GM12872 (cell line): ENCODE data around the gene ZNF169.

Experiments used
- TF ChIP-seq, protein P1 (sequence below): IDR thresholded peaks from 3 replicates; pipeline ENCODE4 v1.5.1; 2011; ENCODE audit warnings: low read depth, mild to moderate bottlenecking, low read length, moderate library complexity; ENCODE audit not compliant: insufficient read depth

ZNF169 gene

DNA sequence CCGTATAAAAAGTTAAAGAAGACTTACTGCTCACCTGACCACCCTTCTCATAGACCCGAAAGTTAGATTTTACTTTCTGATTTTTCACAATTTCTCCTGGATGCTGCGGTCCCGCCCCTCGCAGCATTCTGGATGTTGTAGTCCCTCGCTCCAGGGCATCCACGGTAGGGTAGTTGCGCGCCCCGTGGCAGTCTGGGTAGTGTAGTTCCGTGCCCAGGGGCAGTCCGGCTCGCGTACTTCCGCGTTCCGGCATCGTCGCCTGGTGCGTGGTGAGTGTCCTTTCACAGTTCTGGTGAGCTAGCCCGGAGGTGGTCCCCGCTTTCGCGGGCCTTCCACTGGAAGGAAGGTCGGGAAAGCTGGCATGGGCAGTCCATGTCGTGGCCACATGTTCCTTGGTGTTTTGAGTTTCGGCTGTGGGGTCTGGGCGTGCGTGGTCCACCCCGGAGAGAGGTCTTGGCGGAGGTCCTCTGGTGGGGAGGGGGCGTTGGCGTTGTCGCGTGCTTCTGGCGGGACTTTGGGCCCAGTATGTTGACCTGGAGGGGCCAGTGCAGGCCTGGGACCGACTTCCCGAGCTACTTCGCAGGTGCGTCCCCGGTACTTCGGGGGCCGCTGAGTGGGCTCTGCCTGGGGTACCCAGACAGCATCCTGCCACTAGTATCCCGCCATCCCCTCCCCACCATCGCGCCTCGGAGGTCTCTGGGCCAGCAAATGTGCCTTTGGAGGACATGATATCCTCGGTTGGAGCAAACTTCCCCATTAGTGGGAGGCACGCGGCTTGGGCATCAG is at the start of gene ZNF169:
ZNF169 (plus strand) TSS at position 222 of the 786 bp plus-strand sequence. CDS start 19,515 bp downstream, outside the sequence.
- TF ChIP-seq, protein P1, sequence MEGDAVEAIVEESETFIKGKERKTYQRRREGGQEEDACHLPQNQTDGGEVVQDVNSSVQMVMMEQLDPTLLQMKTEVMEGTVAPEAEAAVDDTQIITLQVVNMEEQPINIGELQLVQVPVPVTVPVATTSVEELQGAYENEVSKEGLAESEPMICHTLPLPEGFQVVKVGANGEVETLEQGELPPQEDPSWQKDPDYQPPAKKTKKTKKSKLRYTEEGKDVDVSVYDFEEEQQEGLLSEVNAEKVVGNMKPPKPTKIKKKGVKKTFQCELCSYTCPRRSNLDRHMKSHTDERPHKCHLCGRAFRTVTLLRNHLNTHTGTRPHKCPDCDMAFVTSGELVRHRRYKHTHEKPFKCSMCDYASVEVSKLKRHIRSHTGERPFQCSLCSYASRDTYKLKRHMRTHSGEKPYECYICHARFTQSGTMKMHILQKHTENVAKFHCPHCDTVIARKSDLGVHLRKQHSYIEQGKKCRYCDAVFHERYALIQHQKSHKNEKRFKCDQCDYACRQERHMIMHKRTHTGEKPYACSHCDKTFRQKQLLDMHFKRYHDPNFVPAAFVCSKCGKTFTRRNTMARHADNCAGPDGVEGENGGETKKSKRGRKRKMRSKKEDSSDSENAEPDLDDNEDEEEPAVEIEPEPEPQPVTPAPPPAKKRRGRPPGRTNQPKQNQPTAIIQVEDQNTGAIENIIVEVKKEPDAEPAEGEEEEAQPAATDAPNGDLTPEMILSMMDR, result no peak

DNA sequence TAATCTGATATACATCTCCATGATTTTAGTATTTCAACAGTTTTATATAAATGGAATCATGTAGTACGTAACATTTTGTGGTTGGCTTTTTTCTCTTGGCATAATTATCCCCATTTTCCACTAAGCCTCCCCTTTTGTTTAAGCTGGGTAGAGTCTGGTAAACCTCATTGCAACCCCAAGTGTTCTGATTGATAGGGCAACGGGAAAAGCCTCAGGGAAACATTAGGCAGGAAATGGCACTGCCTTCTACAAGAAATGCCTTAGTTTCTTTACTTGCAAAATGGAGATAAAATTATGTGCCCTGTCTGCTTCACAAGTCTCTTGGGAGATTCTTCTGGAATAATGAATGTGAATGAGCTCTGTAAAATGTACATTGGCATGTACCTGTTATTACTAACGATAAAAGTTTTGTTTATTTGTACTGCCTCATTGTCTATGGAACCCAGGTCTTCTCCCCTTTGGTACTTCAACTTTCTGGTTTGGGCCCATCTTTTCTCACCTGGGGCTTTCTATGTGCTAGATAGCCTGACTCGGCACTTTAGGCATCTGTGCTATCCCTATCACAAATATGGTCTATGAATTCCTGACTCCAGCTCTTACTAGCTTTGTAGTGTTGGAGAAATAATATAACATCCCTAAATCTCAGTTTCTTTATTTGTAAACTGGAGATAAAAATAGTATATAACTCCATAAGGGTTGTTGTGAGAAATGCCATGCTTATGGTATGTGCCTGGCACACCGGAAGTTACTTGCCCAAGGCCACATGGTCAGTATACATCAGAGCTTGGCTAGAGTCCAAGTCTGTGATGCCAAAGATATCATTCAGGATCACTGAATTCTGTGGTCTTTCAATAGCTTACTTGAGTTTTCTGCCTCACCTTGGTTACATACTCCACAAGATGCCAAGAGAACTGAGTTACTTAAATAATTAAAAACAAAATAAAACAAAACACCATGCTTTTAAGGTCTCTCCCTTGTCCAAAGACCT is 48.2 kb upstream of the ZNF169 start:
- TF ChIP-seq, protein P1, result no peak

DNA sequence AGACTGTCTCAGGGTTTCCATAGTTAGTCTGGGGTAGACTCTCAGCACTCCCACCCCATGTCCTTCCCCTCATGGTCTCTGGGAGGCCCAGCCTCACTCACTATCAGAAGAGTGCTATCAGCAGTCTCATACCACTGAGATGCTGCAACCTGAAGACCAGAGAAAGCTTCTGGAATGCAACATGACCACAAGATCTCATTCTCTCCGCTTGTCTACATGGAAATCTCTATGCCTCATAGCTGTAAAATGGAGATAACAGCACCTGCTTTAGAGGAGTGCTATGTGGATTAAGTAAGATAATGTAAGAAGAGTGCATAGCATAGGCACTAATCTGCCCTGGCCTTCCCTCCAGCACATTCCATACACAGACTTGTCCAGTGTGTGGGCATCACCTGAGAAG is 47.0 kb upstream of the ZNF169 start:
- TF ChIP-seq, protein P1, result no peak

DNA sequence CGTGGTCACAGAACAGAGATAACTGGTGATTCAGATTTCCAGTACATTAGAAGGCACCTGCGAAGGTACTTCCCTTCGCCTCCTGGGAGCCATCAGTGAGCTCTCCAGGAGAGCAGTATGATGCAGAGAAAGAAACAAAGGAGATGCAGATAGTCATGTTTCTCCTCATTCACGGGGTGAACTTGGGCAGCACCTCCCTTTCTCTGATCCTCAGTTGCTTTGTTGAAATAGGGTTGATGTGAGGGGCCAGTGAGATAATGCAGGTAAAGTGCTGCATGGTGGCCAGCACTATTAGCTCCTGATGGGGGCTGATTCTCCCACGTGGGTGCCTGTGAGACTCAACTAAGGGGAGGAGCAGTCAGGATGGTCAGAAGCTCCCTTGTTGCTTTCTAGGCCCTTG is 46.6 kb upstream of the ZNF169 start:
- TF ChIP-seq, protein P1, result no peak

DNA sequence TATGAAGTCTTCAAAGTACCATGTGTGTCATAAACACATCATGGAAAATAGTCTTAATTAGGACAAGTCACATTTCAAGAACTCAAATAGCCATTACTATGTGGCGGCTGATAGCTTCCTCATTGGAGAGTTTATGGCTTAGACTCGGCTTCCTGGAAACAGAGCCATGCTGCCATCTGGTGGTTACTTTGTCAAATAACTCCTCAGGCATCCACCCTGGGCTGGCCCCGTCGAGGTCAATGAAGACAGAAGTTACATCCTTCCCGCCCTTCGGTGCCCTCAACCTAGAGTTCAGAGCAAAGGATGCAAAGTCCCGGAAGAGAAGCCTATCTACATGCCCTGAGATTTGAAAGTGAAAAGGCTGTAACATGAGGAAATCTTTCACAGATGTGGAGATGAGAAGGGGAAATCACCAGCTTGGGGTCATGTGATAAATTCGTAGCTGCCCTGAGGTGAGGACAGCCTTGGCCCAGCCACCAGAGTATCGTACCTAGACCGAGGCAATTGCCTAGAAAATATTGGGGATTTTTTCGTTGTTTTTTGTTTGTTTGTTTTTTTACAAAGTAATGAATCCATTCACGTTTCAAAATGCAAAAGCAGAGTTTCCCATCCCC is 45.5 kb upstream of the ZNF169 start:
- TF ChIP-seq, protein P1, result peak; percentile 72

DNA sequence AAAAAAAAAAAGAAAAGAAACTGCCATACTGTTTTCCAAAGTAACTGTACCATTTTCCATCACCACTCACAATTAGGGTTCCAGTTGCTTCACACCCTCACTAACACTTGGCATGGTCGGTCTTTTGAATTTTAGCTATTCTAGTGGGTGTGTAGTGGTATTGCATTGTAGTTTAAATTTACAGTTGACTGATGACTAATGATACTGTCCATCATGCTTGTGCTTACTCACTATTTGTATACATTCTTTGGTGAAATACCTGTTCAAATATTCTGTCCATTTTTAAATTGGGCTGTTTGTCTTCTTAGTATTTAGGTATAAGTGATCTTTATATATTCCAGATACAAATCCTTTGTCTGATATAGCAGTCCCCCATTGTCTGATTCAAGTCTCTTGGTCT is 36.2 kb upstream of the ZNF169 start:
- TF ChIP-seq, protein P1, result no peak

DNA sequence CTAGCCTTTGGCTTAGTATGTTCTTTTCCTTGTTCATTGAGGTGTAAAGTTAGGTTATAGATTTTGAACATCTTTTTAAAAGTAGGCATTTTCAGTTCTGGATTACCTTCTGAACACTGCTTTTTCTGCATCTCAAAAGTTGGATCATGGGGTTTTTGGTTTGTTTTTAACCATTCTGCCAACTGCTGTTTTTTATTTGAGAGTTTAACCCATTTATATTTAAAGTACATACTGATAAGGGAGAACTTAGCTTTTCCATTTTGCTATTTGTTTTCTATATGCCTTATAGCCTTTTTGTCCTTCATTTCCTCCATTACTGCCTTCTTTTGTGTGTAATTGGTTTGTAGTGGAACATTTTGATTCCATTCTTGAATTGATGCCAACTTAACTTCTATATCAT is 30.5 kb upstream of the ZNF169 start:
- TF ChIP-seq, protein P1, result no peak
